HG03571 (cell line): ENCODE results near the gene TMEM50A.
"Not testable (repeated sequence)": the region's sequence is repeated elsewhere in the genome, so short reads cannot be mapped to it uniquely, and the experiment has no call there.

Source experiments
- ATAC-seq: cut with Tn5 transposase; IDR thresholded peaks from one replicate; pipeline ENCODE4 v1.9.1; 2021; ENCODE audit not compliant: unreplicated experiment

TMEM50A gene

DNA sequence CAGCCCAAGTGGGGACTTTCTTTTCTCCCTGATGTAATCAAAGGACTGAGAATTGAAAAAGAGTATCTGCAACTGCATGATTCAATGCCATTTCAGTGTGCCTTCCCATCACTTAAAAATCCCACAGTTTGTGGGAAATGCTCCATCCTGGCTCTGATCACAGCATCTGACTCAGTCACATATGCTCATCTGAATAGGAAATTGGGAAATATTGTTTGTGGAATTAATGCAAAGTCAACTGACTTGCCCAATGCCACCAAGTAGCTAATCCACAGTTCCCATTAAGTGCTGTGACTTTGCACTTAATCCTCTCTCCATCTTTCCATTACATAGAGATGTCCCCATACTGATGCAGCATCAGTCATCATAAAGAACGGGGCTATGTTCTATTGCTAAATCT is 45.0 kb downstream of the TMEM50A start:
- ATAC-seq, result not testable (repeated sequence)

DNA sequence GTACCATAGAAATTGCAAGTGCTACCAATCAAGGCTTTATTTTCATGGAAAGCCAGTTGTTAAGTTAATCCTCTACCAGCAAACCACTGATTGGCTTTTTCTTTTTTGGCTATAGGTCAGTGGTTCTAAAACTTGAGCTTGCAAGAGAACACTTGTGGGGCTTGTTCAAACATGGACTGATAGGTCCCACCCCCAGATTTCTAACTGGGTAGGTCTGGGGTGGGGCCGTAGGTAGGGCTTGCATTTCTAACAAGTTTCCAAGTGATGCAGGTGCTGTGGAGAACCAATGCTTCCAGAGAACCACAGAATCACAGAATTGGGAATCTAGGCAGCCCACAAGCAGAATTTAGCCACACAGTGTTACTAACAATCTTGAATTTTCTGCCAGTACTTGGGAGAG is 45.7 kb downstream of the TMEM50A start:
- not testable (repeated sequence) for ATAC-seq

DNA sequence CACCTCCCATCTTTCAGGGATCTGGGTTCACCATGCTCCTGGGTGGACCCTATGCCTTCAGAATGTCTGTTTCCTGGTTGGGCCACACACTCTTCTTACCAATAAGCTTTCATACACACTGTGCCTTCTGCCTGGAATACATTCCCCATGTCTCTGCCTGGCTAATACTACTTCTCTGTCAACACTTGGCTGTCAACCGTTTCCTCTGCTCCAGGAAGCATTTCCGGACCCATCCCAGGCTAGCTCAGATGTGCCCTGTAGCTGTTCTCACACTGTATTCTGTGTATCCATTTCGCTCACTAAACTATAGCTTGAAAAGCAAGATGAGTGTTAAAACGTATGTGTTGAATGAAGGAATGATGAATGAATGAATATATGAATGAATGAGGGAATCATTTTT is 49.0 kb downstream of the TMEM50A start:
- not testable (repeated sequence) for ATAC-seq

DNA sequence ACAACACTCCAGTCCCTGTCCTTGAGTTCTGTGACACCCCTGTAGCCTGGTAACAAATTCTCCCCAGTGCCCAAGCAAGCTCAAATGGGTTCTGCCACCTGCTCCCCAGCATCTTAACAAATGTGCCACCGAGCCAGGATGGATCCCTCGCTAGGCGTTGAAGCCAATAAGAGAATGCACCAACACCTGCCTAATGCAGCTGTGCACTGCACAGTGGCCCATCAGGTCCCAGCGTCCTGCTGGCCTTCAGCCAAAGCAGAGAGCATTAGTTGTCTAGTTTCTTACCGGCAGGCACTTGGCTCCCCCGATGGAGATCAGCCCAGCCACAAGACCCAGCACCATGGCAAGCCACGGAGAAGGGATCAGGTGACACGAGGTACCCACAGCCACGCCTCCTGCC is 50.6 kb downstream of the TMEM50A start:
- not testable (repeated sequence) for ATAC-seq

DNA sequence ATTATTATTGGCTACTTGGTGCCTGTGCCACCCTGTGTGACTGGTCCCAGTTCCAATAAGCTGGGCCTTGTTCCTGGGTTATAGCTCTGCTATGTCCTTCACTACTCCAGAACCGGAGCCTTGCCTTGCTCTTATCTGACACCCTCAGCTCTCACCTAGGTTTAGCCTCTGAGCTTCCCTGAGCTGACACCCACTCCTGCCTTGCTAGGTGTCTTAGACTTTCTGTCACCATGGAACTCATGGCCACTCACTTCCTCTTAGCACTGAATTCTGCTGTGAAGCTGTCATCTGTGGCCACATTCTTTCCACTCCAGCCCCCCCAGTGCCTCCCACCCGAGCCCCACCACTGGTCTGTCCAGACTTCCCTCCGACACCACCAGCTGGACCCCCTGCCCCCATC is 51.6 kb downstream of the TMEM50A start:
- not testable (repeated sequence) for ATAC-seq

DNA sequence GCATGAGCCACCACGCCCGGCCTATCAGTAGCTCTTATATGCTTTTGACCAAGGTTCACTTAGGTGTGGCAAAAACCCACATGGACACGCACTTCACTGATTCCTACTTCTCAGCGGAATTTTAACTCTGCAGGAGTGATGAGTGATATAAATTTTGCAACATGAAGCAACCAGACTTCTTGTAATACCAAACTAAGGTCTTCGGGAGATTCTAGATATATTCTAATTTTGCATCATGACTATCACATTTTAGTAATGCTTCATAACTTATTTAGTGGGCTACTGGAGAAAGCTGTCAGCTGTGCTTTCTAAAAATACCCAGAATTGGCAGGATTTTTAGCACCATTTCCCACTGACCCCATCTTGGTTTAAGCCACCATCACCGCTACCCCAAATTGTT is 54.7 kb downstream of the TMEM50A start:
- ATAC-seq, result no peak

DNA sequence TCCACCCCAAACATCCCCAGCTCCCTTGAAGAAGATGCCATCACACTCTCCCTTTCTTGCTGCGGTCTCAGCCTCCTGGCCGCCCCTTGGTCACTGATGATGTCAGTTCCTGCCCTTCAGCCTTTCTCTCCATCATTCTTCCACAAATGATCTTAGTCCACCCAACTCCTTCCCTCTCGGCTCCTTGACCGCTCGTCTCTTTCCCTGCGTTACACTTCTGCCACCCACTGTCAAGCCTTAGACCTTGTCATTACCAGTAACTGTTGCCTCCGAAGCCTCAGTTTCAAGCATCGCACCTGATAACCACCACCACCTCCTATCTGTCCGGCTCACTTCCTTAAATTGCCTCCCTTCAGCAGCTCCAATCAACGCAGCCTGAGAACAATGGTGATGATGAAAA is 59.4 kb downstream of the TMEM50A start:
- ATAC-seq, result not testable (repeated sequence)

DNA sequence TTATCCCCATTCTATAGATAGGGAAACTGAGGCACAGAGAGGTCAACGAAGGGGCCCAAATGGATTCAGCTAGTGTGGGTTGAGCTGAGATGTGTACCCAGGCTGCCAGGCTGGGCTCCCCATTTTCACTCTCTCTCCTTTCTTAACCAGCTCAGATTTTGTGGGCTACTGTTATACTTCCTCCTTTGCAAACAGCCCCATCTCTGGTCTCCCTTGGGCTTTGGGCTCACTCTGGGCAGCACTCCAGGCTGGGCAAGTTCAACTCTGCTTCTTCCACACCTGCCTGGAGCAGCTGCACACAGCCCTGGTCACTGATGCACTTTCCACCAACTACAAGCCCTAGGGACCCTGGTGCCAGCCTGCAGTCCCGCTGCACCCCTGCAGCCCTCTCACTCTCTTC is 59.9 kb downstream of the TMEM50A start:
- not testable (repeated sequence) for ATAC-seq

DNA sequence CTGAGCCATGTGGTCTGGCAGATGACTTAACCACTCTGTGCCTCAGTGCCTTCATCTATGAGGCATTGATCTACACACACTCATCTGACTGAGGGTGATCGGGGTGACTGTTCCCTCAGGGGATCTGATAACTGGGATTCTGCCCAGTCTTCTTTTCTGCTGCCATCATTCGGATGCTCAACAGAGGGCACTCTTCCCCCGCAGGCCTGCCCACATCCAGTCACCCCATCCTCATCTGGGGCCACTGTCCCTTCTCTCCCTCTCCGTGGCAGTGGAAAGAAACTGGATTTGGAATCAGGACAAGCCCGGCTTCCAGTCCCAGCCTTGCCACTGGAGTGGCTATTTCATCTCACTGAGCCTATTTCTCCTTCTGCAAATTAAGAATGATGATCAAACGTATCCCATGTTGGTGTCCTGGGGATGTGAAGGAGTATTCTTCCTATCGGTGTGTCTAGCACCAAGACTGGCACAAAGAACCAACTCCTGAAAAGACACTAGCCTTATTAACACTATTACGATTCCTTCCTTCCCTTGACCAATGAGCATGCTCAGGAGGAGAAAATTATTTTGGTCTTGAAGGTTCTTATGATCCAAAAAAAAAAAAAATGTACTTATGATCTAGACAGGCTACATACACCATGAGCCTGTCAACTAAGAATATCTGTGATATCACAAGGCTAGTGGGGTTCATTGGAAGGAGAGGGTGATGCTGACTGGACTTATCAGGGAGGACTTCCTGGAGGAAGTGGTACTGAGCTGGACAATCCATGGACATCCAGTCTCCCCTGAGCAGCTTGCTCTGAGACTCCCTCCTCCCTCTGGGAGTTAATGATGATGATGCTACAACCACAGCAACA is 65.0 kb downstream of the TMEM50A start:
- ATAC-seq, result not testable (repeated sequence)

DNA sequence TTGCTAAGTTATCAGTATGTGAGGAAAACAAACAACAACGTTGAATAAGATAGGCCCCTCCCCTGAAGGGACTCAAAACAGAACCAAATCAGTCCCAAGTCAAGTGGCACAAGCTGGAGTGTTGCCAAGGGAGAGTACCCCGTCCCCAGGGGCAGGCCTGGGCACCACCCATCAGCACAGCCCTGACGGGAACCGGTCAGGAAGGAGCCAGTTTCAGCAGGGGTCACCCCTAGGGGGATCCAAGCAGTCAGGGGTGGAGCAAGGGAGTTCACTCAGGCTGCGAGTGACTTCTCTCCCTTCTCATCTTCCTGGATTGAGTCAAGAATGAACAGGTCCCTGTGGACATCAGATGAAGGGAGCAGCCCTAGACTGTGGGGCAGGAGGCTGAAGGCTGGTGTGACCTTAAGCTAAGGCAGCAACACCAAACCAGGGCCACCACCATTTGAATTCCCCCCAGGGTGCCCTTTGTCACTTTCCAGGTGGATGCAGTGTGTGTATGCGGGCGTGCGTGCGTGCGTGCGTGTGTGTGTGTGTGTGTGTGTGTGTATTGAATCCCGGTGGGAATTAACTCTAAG is 67.7 kb downstream of the TMEM50A start:
- ATAC-seq, result not testable (repeated sequence)

DNA sequence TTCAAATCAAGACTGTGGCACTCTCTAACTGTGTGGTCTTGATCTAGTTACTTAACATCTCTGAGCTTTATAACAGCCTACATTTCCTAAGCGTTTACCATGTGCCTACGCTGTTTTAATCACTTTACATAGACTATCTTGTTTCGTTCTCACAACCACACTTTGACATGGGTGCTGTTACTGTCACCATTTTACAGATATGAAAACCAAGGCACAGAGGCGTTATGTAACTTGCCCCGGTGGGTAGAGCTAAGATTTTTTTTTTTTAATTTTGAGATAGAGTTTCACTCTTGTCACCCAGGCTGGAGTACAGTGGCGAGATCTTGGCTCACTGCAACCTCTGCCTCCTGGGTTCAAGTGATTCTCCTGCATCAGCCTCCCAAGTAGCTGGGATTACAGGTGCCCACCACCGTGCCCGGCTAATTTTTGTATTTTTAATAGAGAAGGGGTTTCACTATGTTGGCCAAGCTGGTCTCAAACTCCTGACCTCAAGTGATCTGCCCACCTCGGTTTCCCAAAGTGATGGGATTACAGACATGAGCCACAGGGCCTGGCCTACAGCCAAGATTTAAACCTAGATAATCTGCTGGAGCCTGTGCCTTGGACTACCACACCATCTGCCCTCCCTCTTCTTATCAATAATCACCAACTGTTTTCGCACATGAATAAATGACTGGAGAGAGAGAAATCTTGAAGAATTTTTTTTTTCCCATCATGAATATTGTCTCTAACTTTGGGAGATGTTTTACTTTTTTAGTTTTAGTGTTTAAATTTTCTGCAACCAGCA is 71.7 kb downstream of the TMEM50A start:
- ATAC-seq, result not testable (repeated sequence)
